PC-9 (cell line): ENCODE measurements around the gene EPGN. TPM values are rescaled to one million over a fixed set of nuclear protein-coding genes. Genes with fewer than 3 reads are reported as not detected.

Experiments
- BruUV-seq: library from RNA; stranded (reverse); fragments of 400-500 nt; replicated peaks from 2 replicates; lab custom pipeline; 2021; lab: Mats Ljungman, UMichigan
- CTCF ChIA-PET: fragments of 300-600 bp; sonication (Branson Sonifier 250); formaldehyde crosslinking; loops from one replicate; lab custom pipeline; 2022; ENCODE audit warnings: antibody characterized with exemption; lab: Charles Lee
- POLR2A ChIA-PET: fragments of 300-600 bp; sonication (Branson Sonifier 250); formaldehyde crosslinking; loops from one replicate; lab custom pipeline; 2022; ENCODE audit warnings: antibody characterized with exemption; ENCODE audit not compliant: unreplicated experiment; lab: Charles Lee
- DNase-seq, 2 experiments: peaks; one replicate each; pipeline versions ENCODE4 v3.0.0 to v3.0.0-alpha.2; 2015 to 2022; ENCODE audit warnings: mixed read lengths in 1 of 2
- H2AFZ ChIP-seq: fragments of 200-600 bp; sonication (generic); 2 replicates; pipeline ENCODE4 v1.8.1; 2017; ENCODE audit warnings: antibody characterized with exemption
- H3F3A ChIP-seq: fragments of 200-600 bp; sonication (generic); 2 replicates; pipeline ENCODE4 v1.8.1; 2017; ENCODE audit warnings: antibody characterized with exemption, mild to moderate bottlenecking, low read depth; ENCODE audit not compliant: insufficient read depth
- H3K27ac ChIP-seq: fragments of 200-600 bp; sonication (generic); 2 replicates; pipeline ENCODE4 v1.6.1; 2016; ENCODE audit warnings: mixed run types
- H3K27me3 ChIP-seq: fragments of 200-600 bp; sonication (generic); 2 replicates; pipeline ENCODE4 v1.6.1; 2016; ENCODE audit warnings: low read depth, mixed run types; ENCODE audit not compliant: insufficient read depth
- H3K36me3 ChIP-seq: fragments of 200-600 bp; sonication (generic); 2 replicates; pipeline ENCODE4 v1.6.1; 2016; ENCODE audit warnings: low read depth, mixed run types
- H3K4me1 ChIP-seq: fragments of 200-600 bp; sonication (generic); replicated peaks from 2 replicates; pipeline ENCODE4 v1.6.1; 2016; ENCODE audit warnings: mixed run types; ENCODE audit not compliant: insufficient read depth
- H3K4me2 ChIP-seq: fragments of 200-600 bp; sonication (generic); 2 replicates; pipeline ENCODE4 v1.6.1; 2017; ENCODE audit warnings: mixed run types
- H3K4me3 ChIP-seq: fragments of 200-600 bp; sonication (generic); 2 replicates; pipeline ENCODE4 v1.6.1; 2016; ENCODE audit warnings: mixed run types
- H3K79me2 ChIP-seq: fragments of 200-600 bp; sonication (generic); 2 replicates; pipeline ENCODE4 v1.6.1; 2017; ENCODE audit warnings: low read depth, mixed run types
- H3K9me2 ChIP-seq: fragments of 200-600 bp; sonication (generic); 2 replicates; pipeline ENCODE4 v1.8.1; 2017; ENCODE audit warnings: mild to moderate bottlenecking; ENCODE audit not compliant: insufficient read depth
- H3K9me3 ChIP-seq: fragments of 200-600 bp; sonication (generic); 2 replicates; pipeline ENCODE4 v1.8.1; 2016; ENCODE audit warnings: low read depth; ENCODE audit not compliant: insufficient read depth
- H4K20me1 ChIP-seq: fragments of 200-600 bp; sonication (generic); 2 replicates; pipeline ENCODE4 v1.8.1; 2017; ENCODE audit not compliant: insufficient read depth
- CTCF ChIP-seq: fragments of 200-600 bp; sonication (generic); conservative IDR thresholded peaks from 2 replicates; pipeline ENCODE4 v1.6.1; 2017; ENCODE audit warnings: mixed run types, antibody characterized with exemption, mild to moderate bottlenecking, moderate library complexity
- EZH2 ChIP-seq: fragments of 200-600 bp; sonication (generic); IDR thresholded peaks from 2 replicates; pipeline ENCODE4 v1.8.0; 2017; ENCODE audit warnings: antibody characterized with exemption, low read depth
- intact Hi-C: fragments of 100-400 bp; cut with micrococcal nuclease; formaldehyde crosslinking; loops from one replicate; pipeline ENCODE4 v1.10.0; 2022; ENCODE audit not compliant: unreplicated experiment
- total RNA-seq: library from RNA; stranded (reverse); gene quantifications from 2 replicates; pipeline ENCODE4 v1.2.3, GENCODE V29; 2021

The EPGN gene
- total RNA-seq, 1 experiment from 2014 or later, result 4.5 TPM

GRCh38 chr4:74267998-74268606 is 40.2 kb upstream of the EPGN start:
- H3K27me3 ChIP-seq, result no peaks in the 10 kb centered on the region
- ChIA-PET CTCF (interaction anchor here (0.5 kb wide), 1 partner anchor 42 kb away, joined by 4 read pairs; no protein-coding TSS in a partner anchor), POLR2A (interaction anchor here (0.6 kb wide), 1 partner anchor 340 kb away, joined by 6 read pairs; no protein-coding TSS in a partner anchor)
- H3K4me2 ChIP-seq, result peak overlapping the region; percentile 44
- H2AFZ ChIP-seq, result 0 out of 2 replicates have a peak overlapping the region, but pooled peaks have one; percentile 64
- peaks cover 16% of the 10 kb centered on the region; the same call in 1 of the 2 replicates for H3F3A ChIP-seq
- H4K20me1 ChIP-seq, result no peaks in the 10 kb centered on the region
- no TSS peak for BruUV-seq
- no peak overlapping the region for H3K4me3 ChIP-seq
- H3K79me2 ChIP-seq, result no peaks in the 10 kb centered on the region
- intact Hi-C loops, result no loop called here
- H3K27ac ChIP-seq, result peak overlapping the region; percentile 80
- peaks cover 3% of the 10 kb centered on the region; the same call in 1 of the 2 replicates for H3K9me3 ChIP-seq
- peak in 1 of 2 experiments; percentile 56 for DNase-seq
- TF ChIP-seq CTCF, result no peak
- TF ChIP-seq EZH2, result no peak
- H3K9me2 ChIP-seq, result no peaks in the 10 kb centered on the region
- no peaks in the 10 kb centered on the region for H3K36me3 ChIP-seq
- H3K4me1 ChIP-seq, result peaks cover 18% of the 10 kb centered on the region

DNA sequence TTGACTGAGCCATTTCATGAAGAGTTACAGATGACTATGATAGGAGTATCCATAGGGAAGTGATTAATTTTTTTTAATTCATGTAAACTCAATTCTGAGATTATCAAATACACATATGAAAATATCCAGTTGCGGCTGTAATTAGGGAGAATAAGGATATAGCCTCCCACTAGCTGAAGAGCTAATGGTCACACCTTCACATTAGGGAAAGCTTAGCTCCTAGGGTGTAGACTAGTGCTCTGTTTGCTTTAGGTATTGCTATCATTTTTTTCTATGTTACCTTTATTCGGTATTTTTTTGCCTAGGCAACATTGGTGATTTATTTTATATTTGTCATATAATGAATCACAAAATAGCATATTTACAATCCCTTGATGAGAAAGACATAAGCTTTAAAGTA is 39.6 kb upstream of the EPGN start:
- no peaks in the 10 kb centered on the region for H3K36me3 ChIP-seq
- no peaks in the 10 kb centered on the region for H3K79me2 ChIP-seq
- no peaks in the 10 kb centered on the region for H3K27me3 ChIP-seq
- TF ChIP-seq EZH2, result no peak
- no peak for TF ChIP-seq CTCF
- H2AFZ ChIP-seq, result 0 out of 2 replicates have a peak overlapping the region, but pooled peaks have one; percentile 64
- intact Hi-C loops, result no loop called here
- H3K4me2 ChIP-seq, result peak overlapping the region; percentile 44; the same call in 1 of the 2 replicates
- H3K4me3 ChIP-seq, result no peak overlapping the region
- POLR2A ChIA-PET, result interaction anchor here (0.6 kb wide), 1 partner anchor 95 kb away, joined by 3 read pairs; no protein-coding TSS in a partner anchor
- H3K9me2 ChIP-seq, result no peaks in the 10 kb centered on the region
- H4K20me1 ChIP-seq, result no peaks in the 10 kb centered on the region
- peaks cover 18% of the 10 kb centered on the region for H3K4me1 ChIP-seq
- no TSS peak for BruUV-seq
- H3F3A ChIP-seq, result peaks cover 16% of the 10 kb centered on the region; the same call in 1 of the 2 replicates
- H3K9me3 ChIP-seq, result peaks cover 3% of the 10 kb centered on the region; the same call in 1 of the 2 replicates
- CTCF ChIA-PET, result no interaction called here
- no peak for DNase-seq
- H3K27ac ChIP-seq, result peak overlapping the region; percentile 80

GRCh38 chr4:74278490-74278889 is 29.8 kb upstream of the EPGN start:
- no peaks in the 10 kb centered on the region for H3K9me3 ChIP-seq
- H3F3A ChIP-seq, result peaks cover 9% of the 10 kb centered on the region; the same call in 1 of the 2 replicates
- H3K79me2 ChIP-seq, result no peaks in the 10 kb centered on the region
- no peak overlapping the region for H3K4me3 ChIP-seq
- TF ChIP-seq EZH2, result no peak
- no peak for TF ChIP-seq CTCF
- H4K20me1 ChIP-seq, result no peaks in the 10 kb centered on the region
- H2AFZ ChIP-seq, result no peak overlapping the region
- intact Hi-C loops, result no loop called here
- no peaks in the 10 kb centered on the region for H3K36me3 ChIP-seq
- H3K4me2 ChIP-seq, result no peak overlapping the region
- H3K9me2 ChIP-seq, result no peaks in the 10 kb centered on the region
- no peaks in the 10 kb centered on the region for H3K27me3 ChIP-seq
- DNase-seq, result no peak
- BruUV-seq, result no TSS peak
- CTCF ChIA-PET, result no interaction called here
- H3K27ac ChIP-seq, result no peak overlapping the region
- H3K4me1 ChIP-seq, result peaks cover 9% of the 10 kb centered on the region
- POLR2A ChIA-PET, result no interaction called here
